Measurements from ENCODE around the gene BEND3. TPM values are rescaled to one million over a fixed set of nuclear protein-coding genes. Genes with fewer than 3 reads are reported as not detected.

BEND3 gene
- total and polyA plus RNA-seq, 9 donors: 0.61 to 4.1 (median 2.3) TPM

DNA sequence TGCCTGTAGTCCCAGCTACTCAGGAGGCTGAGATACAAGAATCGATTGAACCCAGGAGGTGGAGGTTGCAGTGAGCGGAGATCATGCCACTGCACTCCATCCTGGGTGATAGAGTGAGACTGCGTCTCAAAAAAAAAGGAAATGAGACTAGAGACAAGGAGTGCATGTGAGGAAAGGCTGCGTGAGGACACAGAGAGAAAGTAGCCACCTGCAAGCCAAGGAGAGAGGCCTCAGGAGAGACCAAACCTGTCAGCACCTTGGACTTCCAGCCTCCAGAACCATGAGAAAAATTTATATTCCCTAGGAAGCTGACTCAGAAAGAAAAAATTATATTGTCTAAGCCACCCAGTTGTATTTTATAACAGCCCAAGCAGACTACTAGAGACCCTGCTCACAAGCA is 7.4 kb upstream of the BEND3 start:
- DNase-seq: no peak
- 92 to 97% (median 92%) methylated on average over 4 of the region's 4 CpGs for WGBS, 3 donors
- no peak overlapping the region for H3K27ac ChIP-seq
- no peaks in the 10 kb centered on the region for H3K4me1 ChIP-seq (ENCODE audit: insufficient read depth)
- TF ChIP-seq EP300 (IDR thresholded peaks at IDR 0.05): no peak
- no peak for TF ChIP-seq CTCF (IDR thresholded peaks at IDR 0.05)
- no peak for TF ChIP-seq POLR2A (IDR thresholded peaks at IDR 0.05)
- no peaks in the 10 kb centered on the region for H3K9me3 ChIP-seq
- H3K27me3 ChIP-seq: no peaks in the 10 kb centered on the region
- no peaks in the 10 kb centered on the region for H3K36me3 ChIP-seq
- no peak overlapping the region for H3K4me3 ChIP-seq
- intact Hi-C loops (cut with DNase I): no loop called here

DNA sequence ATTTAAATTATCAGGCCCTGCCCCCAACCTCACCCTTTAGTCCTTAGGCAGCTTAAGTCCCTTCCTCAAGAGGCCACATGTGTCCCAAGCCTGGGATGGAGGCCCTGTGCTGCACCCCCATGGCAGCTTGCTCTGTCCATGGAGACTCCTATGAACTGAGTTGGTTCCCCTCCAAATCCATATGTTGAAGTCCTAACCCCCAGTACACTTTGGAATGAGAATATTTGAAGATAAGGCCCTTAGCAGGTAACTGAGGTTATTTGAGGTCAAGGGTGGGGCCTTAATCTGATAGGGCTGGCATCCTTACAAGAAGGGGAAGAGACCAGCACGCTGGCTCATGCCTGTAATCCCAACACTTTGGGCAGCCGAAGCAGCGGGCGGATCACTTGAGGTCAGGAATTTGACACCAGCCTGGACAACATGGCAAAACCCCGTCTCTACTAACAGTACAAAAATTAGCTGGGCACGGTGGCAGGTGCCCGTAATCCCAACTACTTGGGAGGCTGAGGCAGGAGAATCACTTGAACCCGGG is 6.7 kb upstream of the BEND3 start:
- Histone ChIP-seq H3K36me3 (no peaks in the 10 kb centered on the region), H3K4me3 (no peak overlapping the region), H3K27ac (no peak overlapping the region), H3K27me3 (no peaks in the 10 kb centered on the region), H3K9me3 (no peaks in the 10 kb centered on the region), H3K4me1 (ENCODE audit: insufficient read depth) (no peaks in the 10 kb centered on the region)
- intact Hi-C loops (cut with DNase I): no loop called here
- 84% methylated on average over 8 of the region's 8 CpGs for WGBS, 3 donors
- TF ChIP-seq CTCF (IDR thresholded peaks at IDR 0.05): no peak
- no peak for TF ChIP-seq EP300 (IDR thresholded peaks at IDR 0.05)
- no peak for TF ChIP-seq POLR2A (IDR thresholded peaks at IDR 0.05)
- no peak for DNase-seq

GRCh38 chr6:107121266-107121665 is 6.0 kb upstream of the BEND3 start:
- WGBS, 3 donors: 90 to 94% (median 90%) methylated on average over 6 of the region's 6 CpGs
- Histone ChIP-seq H3K4me1 (ENCODE audit: insufficient read depth) (no peaks in the 10 kb centered on the region), H3K9me3 (no peaks in the 10 kb centered on the region), H3K4me3 (no peak overlapping the region), H3K27ac (no peak overlapping the region), H3K36me3 (no peaks in the 10 kb centered on the region), H3K27me3 (no peaks in the 10 kb centered on the region)
- TF ChIP-seq EP300 (IDR thresholded peaks at IDR 0.05): no peak
- no peak for TF ChIP-seq CTCF (IDR thresholded peaks at IDR 0.05)
- TF ChIP-seq POLR2A (IDR thresholded peaks at IDR 0.05): no peak
- intact Hi-C loops (cut with DNase I): no loop called here
- no peak for DNase-seq

- intact Hi-C loops (cut with DNase I): no loop called here
- 93 to 98% (median 97%) methylated on average over 4 of the region's 4 CpGs for WGBS, 3 donors
- H3K36me3 ChIP-seq: no peaks in the 10 kb centered on the region
- H3K27me3 ChIP-seq: no peaks in the 10 kb centered on the region
- no peaks in the 10 kb centered on the region for H3K4me1 ChIP-seq (ENCODE audit: insufficient read depth)
- no peak for DNase-seq
- no peak overlapping the region for H3K27ac ChIP-seq
- no peak overlapping the region for H3K4me3 ChIP-seq
- no peaks in the 10 kb centered on the region for H3K9me3 ChIP-seq
- TF ChIP-seq POLR2A (IDR thresholded peaks at IDR 0.05) (no peak), CTCF (IDR thresholded peaks at IDR 0.05) (no peak), EP300 (IDR thresholded peaks at IDR 0.05) (no peak)
These were observed 5.1 kb upstream of the BEND3 start for GRCh38 chr6:107120404-107120803.

Measured in ovary (tissue), 9 donors.